Measurements from ENCODE around the gene WSB1. TPM values are rescaled to one million over a fixed set of nuclear protein-coding genes. Genes with fewer than 3 reads are reported as not detected.

The WSB1 gene
- total and polyA plus RNA-seq, 9 of the 15 experiments (the other 6 are each of a cell fraction or from before 2014, with no cell fraction given), result 22.8 to 229 (median 81.1) TPM

DNA sequence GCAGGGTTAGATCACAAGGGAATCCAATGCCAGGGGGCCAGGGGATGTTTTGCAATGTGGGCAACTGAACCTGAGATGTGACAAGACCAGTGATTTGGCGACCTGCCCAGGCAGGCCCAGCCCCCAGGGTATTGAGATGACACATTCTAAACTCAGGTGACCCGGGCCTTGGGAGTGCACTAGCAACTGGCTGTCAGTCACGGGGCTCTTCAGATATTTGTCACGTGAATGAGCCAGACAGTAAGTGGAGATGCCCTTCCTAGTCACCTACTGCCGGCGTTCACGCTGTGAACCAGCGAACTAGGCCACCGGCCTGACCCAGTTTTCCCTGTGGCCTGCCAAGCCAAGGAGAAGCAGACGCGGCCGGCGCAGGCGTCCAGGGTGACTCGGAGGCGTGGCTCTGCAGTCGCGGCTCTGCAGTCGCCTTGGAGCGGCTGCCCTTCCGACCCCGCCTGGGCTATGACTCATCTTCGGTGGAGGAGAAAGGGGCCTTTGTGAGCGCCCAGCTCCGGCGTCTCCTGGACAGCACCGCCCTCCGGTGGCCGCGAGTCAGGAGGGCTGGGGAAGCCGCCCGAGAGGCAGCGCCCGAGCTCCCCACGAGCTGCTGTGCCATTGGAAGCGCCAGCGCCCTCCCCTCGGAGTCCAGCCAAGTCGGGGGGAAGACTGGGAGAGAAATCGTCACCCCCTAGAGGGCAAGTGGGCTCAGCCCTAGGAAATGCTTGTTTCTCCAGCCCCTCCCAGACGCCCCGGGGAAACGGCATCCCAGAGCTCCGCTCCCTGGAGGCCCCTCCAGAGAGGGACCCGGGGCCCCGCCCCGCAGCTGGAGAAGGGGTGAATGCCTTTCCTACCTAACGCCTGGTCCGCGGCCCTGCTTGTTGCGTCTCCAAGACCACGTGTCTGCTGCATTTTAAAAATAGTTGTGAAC lies 38.8 kb downstream of the WSB1 start (continued):
- TF ChIP-seq, protein P1, sequence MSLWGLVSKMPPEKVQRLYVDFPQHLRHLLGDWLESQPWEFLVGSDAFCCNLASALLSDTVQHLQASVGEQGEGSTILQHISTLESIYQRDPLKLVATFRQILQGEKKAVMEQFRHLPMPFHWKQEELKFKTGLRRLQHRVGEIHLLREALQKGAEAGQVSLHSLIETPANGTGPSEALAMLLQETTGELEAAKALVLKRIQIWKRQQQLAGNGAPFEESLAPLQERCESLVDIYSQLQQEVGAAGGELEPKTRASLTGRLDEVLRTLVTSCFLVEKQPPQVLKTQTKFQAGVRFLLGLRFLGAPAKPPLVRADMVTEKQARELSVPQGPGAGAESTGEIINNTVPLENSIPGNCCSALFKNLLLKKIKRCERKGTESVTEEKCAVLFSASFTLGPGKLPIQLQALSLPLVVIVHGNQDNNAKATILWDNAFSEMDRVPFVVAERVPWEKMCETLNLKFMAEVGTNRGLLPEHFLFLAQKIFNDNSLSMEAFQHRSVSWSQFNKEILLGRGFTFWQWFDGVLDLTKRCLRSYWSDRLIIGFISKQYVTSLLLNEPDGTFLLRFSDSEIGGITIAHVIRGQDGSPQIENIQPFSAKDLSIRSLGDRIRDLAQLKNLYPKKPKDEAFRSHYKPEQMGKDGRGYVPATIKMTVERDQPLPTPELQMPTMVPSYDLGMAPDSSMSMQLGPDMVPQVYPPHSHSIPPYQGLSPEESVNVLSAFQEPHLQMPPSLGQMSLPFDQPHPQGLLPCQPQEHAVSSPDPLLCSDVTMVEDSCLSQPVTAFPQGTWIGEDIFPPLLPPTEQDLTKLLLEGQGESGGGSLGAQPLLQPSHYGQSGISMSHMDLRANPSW (CRISPR knock-in tag; IDR thresholded peaks at IDR 0.05), result no peak
- TF ChIP-seq, protein P2, sequence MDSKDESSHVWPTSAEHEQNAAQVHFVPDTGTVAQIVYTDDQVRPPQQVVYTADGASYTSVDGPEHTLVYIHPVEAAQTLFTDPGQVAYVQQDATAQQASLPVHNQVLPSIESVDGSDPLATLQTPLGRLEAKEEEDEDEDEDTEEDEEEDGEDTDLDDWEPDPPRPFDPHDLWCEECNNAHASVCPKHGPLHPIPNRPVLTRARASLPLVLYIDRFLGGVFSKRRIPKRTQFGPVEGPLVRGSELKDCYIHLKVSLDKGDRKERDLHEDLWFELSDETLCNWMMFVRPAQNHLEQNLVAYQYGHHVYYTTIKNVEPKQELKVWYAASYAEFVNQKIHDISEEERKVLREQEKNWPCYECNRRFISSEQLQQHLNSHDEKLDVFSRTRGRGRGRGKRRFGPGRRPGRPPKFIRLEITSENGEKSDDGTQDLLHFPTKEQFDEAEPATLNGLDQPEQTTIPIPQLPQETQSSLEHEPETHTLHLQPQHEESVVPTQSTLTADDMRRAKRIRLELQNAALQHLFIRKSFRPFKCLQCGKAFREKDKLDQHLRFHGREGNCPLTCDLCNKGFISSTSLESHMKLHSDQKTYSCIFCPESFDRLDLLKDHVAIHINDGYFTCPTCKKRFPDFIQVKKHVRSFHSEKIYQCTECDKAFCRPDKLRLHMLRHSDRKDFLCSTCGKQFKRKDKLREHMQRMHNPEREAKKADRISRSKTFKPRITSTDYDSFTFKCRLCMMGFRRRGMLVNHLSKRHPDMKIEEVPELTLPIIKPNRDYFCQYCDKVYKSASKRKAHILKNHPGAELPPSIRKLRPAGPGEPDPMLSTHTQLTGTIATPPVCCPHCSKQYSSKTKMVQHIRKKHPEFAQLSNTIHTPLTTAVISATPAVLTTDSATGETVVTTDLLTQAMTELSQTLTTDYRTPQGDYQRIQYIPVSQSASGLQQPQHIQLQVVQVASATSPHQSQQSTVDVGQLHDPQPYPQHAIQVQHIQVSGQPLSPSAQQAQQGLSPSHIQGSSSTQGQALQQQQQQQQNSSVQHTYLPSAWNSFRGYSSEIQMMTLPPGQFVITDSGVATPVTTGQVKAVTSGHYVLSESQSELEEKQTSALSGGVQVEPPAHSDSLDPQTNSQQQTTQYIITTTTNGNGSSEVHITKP (IDR thresholded peaks at IDR 0.05; ENCODE audit: partially characterized antibody), result peak; percentile 96
- TF ChIP-seq ZSCAN32 (CRISPR knock-in tag; IDR thresholded peaks at IDR 0.05) (no peak), TAF9B (IDR thresholded peaks at IDR 0.05; ENCODE audit: partially characterized antibody) (peak; percentile 91), MEF2D (tag; conservative IDR thresholded peaks at IDR 0.05; ENCODE audit: low read depth) (0 out of 2 replicates have a peak, but pooled peaks have one; percentile 52), TAF15 (IDR thresholded peaks at IDR 0.05; ENCODE audit: low read depth, low read length) (no peak), ZNF77 (CRISPR knock-in tag; IDR thresholded peaks at IDR 0.05) (no peak), DNMT1 (IDR thresholded peaks at IDR 0.05) (no peak), ZNF766 (CRISPR knock-in tag; conservative IDR thresholded peaks at IDR 0.05) (peak; percentile 90), KDM1A (IDR thresholded peaks at IDR 0.05) (no peak), ZKSCAN3 (CRISPR knock-in tag; IDR thresholded peaks at IDR 0.05) (no peak), CEBPB (tag; IDR thresholded peaks at IDR 0.05) (peak; percentile 77), EGR1 (conservative IDR thresholded peaks at IDR 0.05) (no peak), MED1 (CRISPR knock-in tag; IDR thresholded peaks at IDR 0.05; ENCODE audit: borderline replicate concordance) (no peak), ZNF644 (tag; IDR thresholded peaks at IDR 0.05; ENCODE audit: low read depth) (no peak), RBFOX2 (IDR thresholded peaks at IDR 0.05; ENCODE audit: low read depth, low read length) (peak; percentile 84), THRAP3 (IDR thresholded peaks at IDR 0.05; ENCODE audit: borderline replicate concordance) (no peak)
- TF ChIP-seq, protein P3, sequence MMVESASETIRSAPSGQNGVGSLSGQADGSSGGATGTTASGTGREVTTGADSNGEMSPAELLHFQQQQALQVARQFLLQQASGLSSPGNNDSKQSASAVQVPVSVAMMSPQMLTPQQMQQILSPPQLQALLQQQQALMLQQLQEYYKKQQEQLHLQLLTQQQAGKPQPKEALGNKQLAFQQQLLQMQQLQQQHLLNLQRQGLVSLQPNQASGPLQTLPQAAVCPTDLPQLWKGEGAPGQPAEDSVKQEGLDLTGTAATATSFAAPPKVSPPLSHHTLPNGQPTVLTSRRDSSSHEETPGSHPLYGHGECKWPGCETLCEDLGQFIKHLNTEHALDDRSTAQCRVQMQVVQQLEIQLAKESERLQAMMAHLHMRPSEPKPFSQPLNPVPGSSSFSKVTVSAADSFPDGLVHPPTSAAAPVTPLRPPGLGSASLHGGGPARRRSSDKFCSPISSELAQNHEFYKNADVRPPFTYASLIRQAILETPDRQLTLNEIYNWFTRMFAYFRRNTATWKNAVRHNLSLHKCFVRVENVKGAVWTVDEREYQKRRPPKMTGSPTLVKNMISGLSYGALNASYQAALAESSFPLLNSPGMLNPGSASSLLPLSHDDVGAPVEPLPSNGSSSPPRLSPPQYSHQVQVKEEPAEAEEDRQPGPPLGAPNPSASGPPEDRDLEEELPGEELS (CRISPR knock-in tag; IDR thresholded peaks at IDR 0.05; ENCODE audit: borderline replicate concordance), result no peak
- TF ChIP-seq, protein P4, sequence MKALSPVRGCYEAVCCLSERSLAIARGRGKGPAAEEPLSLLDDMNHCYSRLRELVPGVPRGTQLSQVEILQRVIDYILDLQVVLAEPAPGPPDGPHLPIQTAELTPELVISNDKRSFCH (CRISPR knock-in tag; IDR thresholded peaks at IDR 0.05), result no peak
- TF ChIP-seq, protein P4 (tag; IDR thresholded peaks at IDR 0.05), result no peak
